ENCODE measurements around the gene RNF151.

Gene RNF151

GRCh38 chr16:1978476-1979120 lies 11.9 kb downstream of the RNF151 start:
- DNase-seq = no peak

DNA sequence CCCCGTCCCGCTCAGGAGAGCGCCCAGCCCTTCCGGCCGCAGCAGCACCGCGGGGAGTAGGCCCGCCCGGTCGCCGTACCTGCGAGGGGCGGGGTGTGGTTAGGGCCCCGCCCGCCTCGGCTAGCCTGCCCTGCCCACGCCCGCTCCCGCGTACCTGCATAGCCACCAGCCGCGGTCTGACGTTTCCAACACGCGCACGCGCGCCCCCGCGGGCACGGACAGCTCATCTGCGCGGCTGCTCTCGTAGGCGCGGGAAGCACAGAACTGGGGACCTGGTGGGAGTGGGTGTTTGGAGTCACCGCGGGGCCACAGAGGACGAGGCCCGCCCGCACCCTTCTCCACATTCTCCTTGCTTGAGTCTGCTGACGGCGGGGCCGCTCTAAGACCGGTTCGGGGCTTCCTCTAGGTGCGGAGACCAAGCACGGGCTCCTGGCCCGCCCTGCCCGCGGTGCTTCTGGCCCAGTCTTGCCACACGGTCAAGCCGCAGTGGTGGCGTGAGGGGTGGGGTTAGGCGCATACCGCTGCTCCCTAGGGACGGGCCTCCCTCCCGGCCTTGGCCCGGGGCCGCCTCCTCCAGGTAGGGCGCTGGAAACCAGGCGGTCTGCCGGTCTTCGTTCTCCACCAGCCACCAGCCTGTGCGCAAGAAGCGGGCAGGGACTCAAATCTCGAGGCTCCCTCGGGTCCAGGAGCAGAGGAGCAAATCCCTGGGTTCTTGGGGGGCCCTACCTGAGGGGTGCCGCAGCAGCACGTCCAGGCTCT lies 12.8 kb downstream of the RNF151 start:
- no peak for DNase-seq

DNA sequence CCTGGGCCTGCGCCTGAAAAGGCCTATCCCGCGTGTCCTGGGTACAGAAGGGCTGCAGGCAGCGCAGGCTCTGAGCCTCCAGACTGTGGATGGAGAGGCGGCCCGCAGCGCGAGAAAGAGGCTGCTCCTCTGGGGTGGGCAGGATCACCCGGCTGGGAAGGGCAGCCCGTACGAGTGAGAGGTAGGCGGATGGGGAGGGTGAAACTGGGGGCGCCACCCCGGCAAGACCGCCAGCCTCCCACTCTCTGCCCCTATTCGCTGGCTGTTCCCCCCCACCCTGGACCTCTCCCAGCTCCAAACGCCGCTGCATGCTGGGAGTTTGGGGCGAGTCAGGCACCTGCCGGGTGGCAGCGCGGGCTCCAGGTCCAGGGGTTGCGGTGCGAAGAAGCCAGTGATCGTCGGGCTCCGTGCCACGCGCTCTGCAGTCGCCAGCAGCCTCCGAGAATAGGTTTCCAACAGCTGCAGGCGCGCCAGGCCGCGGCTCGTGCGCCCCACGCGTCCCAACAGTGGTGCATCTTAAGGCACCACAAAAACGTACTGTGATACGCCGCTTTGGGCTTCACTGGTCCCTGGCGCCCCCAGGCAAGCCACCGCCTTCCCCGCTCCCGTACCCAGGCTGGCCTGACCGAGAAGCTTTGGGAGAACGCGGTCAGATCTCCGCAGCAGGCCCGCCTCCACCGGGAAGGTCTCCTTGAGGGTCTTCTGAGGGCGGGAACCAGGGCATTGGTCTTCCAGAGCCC lies 13.5 kb downstream of the RNF151 start:
- DNase-seq = no peak

DNA sequence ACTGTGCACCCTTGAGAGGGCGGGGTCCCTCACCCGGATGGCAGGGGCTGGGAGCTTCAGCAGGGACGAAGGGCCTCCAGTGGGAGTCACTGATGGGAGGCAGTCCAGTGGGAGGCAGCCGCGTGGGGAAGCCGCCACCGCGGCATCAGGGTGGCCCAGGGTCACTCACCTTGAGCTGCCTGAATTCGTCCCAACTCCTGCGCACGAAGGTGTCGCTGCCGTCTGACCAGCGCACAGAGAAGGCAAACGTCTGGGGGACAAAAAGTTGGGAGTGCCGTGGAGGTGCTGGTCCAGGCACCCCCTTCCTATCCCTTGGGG lies 14.1 kb downstream of the RNF151 start:
- no peak for DNase-seq

DNA sequence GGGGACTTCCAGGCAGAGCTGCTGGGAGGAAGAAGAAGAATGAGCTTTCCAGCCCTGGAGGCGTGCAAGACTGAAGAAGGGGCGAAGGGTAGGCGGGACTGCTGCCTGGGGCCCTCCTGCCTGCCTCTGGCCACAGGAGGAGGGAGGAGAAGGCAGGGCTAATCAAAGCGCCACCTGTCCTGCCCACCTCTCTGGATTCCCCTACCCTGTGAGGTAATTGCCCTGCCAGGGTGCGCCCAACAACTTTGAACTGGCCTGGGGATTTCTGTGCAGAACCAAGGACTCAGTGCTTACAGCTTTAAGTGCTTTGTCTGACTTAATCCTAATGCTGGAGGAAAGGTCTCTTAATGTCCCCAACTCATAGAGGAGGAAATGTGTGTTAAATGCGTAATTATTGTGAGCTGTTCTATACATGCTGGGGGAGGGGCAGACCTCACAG lies 14.8 kb downstream of the RNF151 start, which contains the start of gene NOXO1:
TSS of gene NOXO1 (minus strand) at position 72 of the 439 bp plus-strand sequence. CDS start 290 bp downstream, outside the sequence.
- no peak for DNase-seq

GRCh38 chr16:1982013-1982433 lies 15.4 kb downstream of the RNF151 start:
- DNase-seq = no peak

DNA sequence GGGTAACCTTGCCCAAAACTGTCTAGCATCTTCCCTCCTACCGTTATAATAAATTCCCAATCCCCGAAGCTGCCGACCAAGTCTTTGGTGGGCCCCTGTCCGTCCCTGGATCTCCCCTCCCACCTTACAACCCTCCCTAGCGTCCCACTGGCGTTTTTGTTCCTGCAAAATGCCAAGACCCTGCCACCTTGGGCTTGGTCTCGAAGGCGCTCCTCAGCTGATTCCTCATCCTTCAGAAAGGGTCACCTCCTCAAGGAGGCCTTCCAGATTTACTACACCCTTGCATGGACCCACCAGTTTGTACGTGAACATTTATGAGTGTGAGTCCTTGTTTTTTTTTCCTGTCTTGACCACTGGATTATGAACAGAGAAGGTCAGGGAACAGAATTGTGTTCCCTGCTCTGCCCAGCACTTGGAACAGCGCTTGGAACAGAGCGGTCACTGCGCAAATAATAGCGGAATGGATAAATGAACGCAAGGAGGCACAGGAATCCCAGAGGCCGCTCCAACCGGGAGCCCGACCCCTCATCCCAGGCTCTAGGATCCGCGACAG lies 16.4 kb downstream of the RNF151 start:
- no peak for DNase-seq

DNA sequence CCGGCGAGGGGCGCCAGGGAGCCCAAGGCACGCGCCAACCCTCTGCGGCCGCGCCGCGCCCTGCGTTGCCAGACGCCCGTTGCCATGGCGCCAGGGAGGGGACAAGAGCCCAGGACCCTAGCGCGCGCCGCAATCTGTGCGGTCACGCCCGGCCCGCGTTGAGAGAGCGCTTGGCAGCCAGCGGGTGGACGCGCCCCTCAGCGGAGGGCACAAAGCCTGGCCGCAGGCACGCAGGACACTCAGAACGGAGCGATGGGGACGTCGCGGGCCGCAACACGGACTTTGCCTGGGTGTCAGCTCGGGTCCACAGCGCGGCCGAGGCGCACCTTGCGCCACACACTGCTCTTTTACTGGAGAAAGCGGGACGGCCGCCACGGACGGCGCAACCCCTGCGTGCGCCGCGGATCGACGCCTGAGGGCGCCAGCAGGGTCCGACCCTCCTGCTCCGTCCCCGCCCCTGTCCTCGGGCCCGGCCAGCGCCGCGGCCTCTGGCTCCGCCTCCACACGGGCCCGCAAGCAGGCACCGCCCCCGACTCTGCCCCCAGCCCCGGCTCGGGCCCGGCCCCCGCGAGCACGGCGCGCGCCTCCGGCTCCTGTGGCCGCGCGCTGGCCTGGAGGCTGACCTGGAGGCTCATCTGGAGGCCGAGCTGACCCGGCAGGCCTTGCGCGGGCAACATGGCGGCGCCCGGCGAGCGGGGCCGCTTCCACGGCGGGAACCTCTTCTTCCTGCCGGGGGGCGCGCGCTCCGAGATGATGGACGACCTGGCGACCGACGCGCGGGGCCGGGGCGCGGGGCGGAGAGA lies 17.1 kb downstream of the RNF151 start, which contains the start of gene GFER:
TSS of gene GFER (plus strand) at position 650 of the 803 bp plus-strand sequence. CDS start at position 676, 26 bp downstream.
- peak; percentile 92 for DNase-seq

GRCh38 chr16:1984347-1985225 lies 17.9 kb downstream of the RNF151 start:
- DNase-seq = no peak

GRCh38 chr16:1985466-1986150 lies 19.0 kb downstream of the RNF151 start:
- no peak for DNase-seq

DNA sequence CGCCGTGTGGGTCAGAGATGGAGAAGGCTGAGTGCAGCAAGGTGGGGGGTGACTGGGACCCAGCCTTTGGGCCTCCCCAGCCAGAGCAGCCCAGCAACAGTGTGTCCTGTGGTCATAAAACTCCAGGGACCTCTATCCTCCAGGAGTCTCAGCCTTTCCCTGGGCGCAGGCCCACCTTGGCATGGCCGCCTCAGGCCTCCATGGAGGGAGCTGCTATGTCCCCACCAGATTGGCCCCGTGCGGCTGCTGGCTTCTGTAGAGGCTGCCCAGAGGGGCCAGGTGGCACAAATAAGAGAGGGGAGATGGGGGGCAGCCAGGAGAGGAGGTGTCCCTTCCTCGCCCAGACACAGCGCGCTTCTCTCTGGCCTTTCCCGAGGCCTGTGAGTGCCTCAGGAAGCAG lies 20.5 kb downstream of the RNF151 start:
- DNase-seq = no peak

- no peak for DNase-seq
These were observed 22.8 kb downstream of the RNF151 start, which contains the start of gene SYNGR3 for GRCh38 chr16:1989209-1990100. TSS of gene SYNGR3 (plus strand) at chr16:1989970. CDS start at chr16:1990103, 133 bp downstream.

GRCh38 chr16:1990101-1990350 lies 23.4 kb downstream of the RNF151 start:
- no peak for DNase-seq

- no peak for DNase-seq
These were observed 23.9 kb downstream of the RNF151 start for GRCh38 chr16:1990351-1991134.

DNA sequence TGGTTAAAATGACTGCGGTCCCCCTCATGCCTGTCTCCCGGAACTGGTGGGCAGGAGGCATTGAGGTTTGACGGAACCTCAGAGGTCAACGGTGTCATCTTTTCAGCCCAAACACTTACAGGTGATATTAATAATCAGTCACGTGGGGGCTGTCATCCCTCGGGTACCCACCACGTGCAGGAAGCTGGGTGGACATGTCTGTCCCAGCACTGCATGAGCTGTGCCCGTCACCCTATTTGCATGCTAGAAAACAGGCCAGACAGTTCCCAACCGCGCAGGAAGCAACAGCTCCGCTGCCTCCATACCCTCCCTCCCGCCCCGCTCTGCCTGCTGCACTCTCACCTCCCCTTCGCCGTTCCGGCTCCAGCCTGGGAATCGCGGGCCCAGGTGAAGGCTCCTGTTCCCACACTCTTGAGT lies 24.5 kb downstream of the RNF151 start:
- no peak for DNase-seq

- DNase-seq = no peak
These were observed 24.9 kb downstream of the RNF151 start for GRCh38 chr16:1991588-1991947.

- no peak for DNase-seq
These were observed 25.5 kb downstream of the RNF151 start for GRCh38 chr16:1991948-1992703.

GRCh38 chr16:1992704-1993317 lies 26.2 kb downstream of the RNF151 start:
- no peak for DNase-seq

Data from GDM1 (cell line).